H1 (cell line): ENCODE measurements around the gene CIDEA. TPM values are rescaled to one million over a fixed set of nuclear protein-coding genes. Genes with fewer than 3 reads are reported as not detected.

Experiments
- EGR1 ChIP-seq: IDR thresholded peaks from 2 replicates; pipeline ENCODE4 v1.6.1; 2011; ENCODE audit warnings: low read depth, low read length, borderline replicate concordance
- EZH2 ChIP-seq: fragments of 200-600 bp; sonication (generic); IDR thresholded peaks from 2 replicates; pipeline ENCODE4 v1.7.1; 2012; ENCODE audit warnings: low read depth, mild to moderate bottlenecking, moderate library complexity, low read length, inconsistent platforms; ENCODE audit not compliant: severe bottlenecking
- HDAC2 ChIP-seq, 2 experiments: fragments of 300-600 bp in 1 of 2; sonication (generic) in 1 of 2; IDR thresholded peaks; 2 replicates each; pipeline ENCODE4 v1.6.1; 2011 to 2012; ENCODE audit warnings: low read depth in 2 of 2, low read length in 2 of 2, mild to moderate bottlenecking in 2 of 2, moderate library complexity in 2 of 2, borderline replicate concordance in 1 of 2, inconsistent platforms in 1 of 2
- JUN ChIP-seq: IDR thresholded peaks from 2 replicates; pipeline ENCODE4 v1.6.1; 2011; ENCODE audit warnings: low read depth, mild to moderate bottlenecking, improper control_type of control experiment, low read length
- MAFK ChIP-seq: IDR thresholded peaks from 2 replicates; pipeline ENCODE4 v1.6.1; 2012; ENCODE audit warnings: low read depth, mild to moderate bottlenecking, improper control_type of control experiment, low read length
- POU5F1 ChIP-seq: IDR thresholded peaks from 2 replicates; pipeline ENCODE4 v1.6.1; 2011; ENCODE audit warnings: low read depth, mild to moderate bottlenecking, low read length, moderate library complexity
- RAD21 ChIP-seq, 2 experiments: IDR thresholded peaks in 1 of 2; conservative IDR thresholded peaks in 1 of 2; 2 replicates each; pipeline ENCODE4 v1.6.1; 2011; ENCODE audit warnings: low read depth in 2 of 2, low read length in 2 of 2, improper control_type of control experiment in 1 of 2, inconsistent platforms in 1 of 2, mild to moderate bottlenecking in 1 of 2, moderate library complexity in 1 of 2
- RBBP5 ChIP-seq: IDR thresholded peaks from 2 replicates; pipeline ENCODE4 v1.7.1; 2012; ENCODE audit warnings: low read depth, mild to moderate bottlenecking, inconsistent platforms, low read length, moderate library complexity, borderline replicate concordance
- RNF2 ChIP-seq: fragments of 200-900, 300-1000 bp; sonication (generic); IDR thresholded peaks from 2 replicates; pipeline ENCODE4 v1.7.1; 2016; ENCODE audit warnings: borderline replicate concordance, low read depth, mild to moderate bottlenecking, antibody characterized with exemption, low read length; ENCODE audit not compliant: poor library complexity, severe bottlenecking; ENCODE audit errors: missing control alignments
- SUZ12 ChIP-seq: fragments of 200-600 bp; sonication (generic); IDR thresholded peaks from 2 replicates; pipeline ENCODE4 v1.6.1; 2012; ENCODE audit warnings: mild to moderate bottlenecking, inconsistent platforms, low read length, moderate library complexity, mixed read lengths
- TBP ChIP-seq: IDR thresholded peaks from 2 replicates; pipeline ENCODE4 v1.6.1; 2011; ENCODE audit warnings: low read depth, low read length, improper control_type of control experiment
- polyA plus RNA-seq, 7 experiments: library from polyadenylated mRNA; depleted of rRNA in 3 of 7; stranded (reverse) in 5 of 7; unstranded in 2 of 7; fragments of >200 nt in 5 of 7; fragments of 200-250 nt in 2 of 7; gene quantifications; 1 replicate in 5 of 7; 2 replicates in 1 of 7; 4 replicates in 1 of 7; pipeline versions ENCODE4 v1.2.1 to v1.2.3, GENCODE V29; 2011 to 2013; ENCODE audit warnings: missing spikeins in 2 of 7, mixed read lengths in 2 of 7
- total RNA-seq: library from RNA; stranded (reverse); fragmentation: NEBNext Ultra II Directional; extraction: Animal tissue kit (Norgen Biotek cat#: 25700); gene quantifications from 2 replicates; pipeline ENCODE4 v1.2.1, GENCODE V29; 2021
- TF ChIP-seq, protein P1 (sequence below): IDR thresholded peaks from 2 replicates; pipeline ENCODE4 v1.6.1; 2012; ENCODE audit warnings: inconsistent platforms

CIDEA gene
- total and polyA plus RNA-seq, 2 of the 8 experiments (the other 6 are each of a cell fraction or from before 2014, with no cell fraction given), result not detected

DNA sequence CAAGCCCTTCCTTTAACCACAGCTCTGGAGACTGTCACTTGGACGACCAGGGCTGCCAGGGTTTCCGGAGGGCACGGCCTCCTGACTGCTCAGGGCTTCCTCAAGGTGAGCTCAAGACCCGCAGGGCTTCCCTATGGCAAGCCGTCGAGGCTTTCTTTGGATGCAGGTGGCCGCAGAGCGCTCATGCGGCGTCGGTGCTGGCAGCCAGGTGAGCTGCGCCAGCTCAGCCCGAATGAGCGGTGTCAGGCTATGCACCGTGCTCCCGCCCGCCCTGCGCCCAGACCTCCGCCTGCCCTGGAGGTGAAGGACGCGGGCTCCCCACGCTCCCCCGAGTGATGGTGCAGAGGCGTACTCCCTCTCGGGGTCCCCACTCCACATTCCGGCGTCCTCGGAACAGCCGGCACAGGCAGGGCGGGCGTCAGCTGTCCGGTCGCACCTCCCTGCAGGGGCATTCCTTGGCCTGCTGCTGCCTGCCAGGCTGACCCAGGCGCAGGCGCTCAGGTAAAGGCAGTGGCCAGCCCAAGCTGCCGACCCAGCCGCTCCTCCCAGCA is 33.0 kb downstream of the CIDEA start (continued):
- peak; percentile 55 for TF ChIP-seq EZH2
- no peak for TF ChIP-seq HDAC2 (IDR thresholded peaks at IDR 0.05; ENCODE audit: borderline replicate concordance in 1 of 2, low read depth in 2 of 2, low read length in 2 of 2)
- TF ChIP-seq SUZ12, result no peak; the same call in 1 of the 2 replicates
- TF ChIP-seq, protein P1, sequence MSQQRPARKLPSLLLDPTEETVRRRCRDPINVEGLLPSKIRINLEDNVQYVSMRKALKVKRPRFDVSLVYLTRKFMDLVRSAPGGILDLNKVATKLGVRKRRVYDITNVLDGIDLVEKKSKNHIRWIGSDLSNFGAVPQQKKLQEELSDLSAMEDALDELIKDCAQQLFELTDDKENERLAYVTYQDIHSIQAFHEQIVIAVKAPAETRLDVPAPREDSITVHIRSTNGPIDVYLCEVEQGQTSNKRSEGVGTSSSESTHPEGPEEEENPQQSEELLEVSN, result peak; percentile 89
- TF ChIP-seq EGR1, result no peak
- TF ChIP-seq RBBP5, result peak; percentile 40; the same call in 1 of the 2 replicates
- no peak for TF ChIP-seq RNF2
- no peak for TF ChIP-seq MAFK
- no peak for TF ChIP-seq JUN
- TF ChIP-seq TBP, result peak; percentile 4; the same call in 1 of the 2 replicates
- no peak for TF ChIP-seq RAD21 (IDR thresholded peaks at IDR 0.05 in 1 of 2, conservative IDR thresholded peaks at IDR 0.05 in 1 of 2; ENCODE audit: low read depth in 2 of 2, low read length in 2 of 2)
- TF ChIP-seq POU5F1, result no peak
